EH (cell line): ENCODE results near the gene ZC3H13.

Experiments
- DNase-seq: peaks from one replicate; pipeline ENCODE4 v3.0.0-alpha.2; 2015; ENCODE audit warnings: low read depth

Gene ZC3H13

GRCh38 chr13:45934283-45934682 is 118.3 kb downstream of the ZC3H13 start:
- DNase-seq = no peak

DNA sequence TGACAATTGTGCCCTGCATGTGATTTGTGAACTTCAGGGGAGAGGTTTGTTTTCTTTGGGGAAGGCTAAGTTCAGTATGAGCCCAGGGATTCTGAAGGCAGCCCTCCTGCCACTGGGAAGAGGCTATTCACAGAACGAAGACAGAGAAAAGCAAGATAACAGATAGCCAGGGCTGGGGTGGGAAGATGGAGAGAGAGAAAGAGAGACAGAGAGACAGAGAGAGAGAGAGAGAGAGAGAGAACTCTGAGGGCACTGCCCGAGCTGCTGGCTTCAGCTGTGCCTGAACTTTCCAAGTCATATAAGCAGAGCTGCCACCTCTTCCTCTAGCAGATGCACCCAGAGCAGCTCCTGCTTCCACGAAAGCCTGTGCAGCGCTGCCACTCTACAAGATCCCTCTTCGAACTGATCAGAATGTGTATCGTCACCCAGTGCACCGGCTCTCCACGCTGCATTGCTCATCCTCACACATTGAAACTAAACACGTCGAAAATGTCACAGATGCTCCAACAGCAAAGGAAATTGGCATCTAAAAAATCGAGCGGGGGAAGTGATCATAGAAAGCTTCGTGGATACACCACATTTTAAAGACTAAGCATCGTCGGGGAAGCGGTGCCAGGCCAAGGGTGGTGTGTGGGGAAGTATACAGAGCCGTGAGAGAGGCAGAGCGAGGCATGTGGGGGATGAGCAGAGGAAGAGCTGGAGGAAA is 119.2 kb downstream of the ZC3H13 start:
- no peak for DNase-seq

DNA sequence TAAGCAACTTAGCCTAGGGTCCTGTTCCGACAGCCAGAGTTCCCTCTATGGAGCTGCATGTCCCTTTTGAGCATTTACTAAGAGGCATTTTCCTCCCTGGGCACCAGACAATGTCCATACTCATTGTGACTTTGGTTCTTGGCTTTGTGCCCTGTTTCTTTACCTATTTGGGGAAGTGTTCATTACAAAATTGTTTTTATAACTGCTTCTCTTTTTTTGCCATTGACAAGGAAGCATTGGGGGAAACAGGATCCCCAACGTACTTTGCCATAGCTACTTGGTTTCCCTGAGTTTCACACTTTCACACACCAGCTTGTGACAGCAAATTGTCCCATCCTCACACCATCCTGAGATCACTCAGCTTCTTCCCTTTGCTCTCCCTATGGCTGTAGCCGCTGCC is 119.9 kb downstream of the ZC3H13 start:
- DNase-seq = no peak

DNA sequence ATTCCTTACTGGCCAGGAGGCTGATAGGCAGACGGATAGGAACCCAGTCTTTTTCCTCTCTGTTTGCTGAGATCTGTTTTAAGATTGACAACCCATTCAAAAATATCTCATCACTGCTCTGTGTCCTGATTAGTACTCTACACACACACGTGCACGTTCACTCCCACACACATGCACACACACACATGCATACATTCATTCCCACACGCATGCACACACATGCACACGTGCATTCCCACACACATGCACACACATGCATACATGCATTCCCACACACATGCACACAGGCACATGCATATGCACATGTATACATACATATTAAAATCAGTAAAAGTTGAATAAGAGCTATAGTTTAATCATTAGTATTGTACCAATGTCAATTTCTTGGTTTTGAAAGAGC is 120.4 kb downstream of the ZC3H13 start:
- no peak for DNase-seq

GRCh38 chr13:45931211-45931610 is 121.3 kb downstream of the ZC3H13 start:
- DNase-seq = no peak

- no peak for DNase-seq
Observed at GRCh38 chr13:45930177-45930576, 122.4 kb downstream of the ZC3H13 start.

DNA sequence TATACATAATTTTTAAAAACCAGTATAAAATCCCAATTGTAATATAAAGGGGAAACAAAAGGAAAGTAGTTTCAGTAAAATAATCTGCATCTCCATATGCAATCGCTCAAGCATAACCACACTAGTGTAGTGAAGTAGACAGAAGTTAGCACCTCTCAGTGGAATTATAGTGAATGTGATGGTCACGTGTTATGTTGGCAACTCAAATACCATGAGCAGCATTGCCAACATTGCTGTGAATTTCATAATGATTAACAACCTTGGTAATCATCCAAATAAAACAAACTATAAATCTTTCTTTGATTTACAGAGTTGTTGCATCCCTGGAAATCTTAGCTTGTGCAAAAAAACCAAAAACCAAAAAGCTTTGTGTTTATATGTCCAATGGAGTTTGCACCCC is 123.7 kb downstream of the ZC3H13 start:
- no peak for DNase-seq

GRCh38 chr13:45928176-45928575 is 124.4 kb downstream of the ZC3H13 start:
- DNase-seq = no peak

DNA sequence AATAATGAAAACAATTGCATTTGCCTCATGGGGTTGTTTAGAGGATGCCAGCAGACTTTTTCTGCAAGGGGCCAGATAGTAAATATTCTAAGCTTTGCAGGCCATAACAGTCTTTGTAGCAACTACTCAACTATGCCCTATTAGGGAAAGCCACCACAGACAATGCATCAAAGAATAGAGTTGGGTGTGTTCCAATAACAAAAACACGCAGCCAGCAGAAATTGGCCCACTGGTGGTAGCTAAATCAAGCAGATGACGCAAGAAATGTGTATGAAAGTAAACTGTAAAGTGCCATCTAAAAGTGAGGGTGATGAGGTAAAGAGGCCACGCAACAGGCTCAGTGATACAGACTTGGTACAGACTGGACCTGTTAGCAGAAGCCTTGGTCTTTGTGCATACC is 125.8 kb downstream of the ZC3H13 start:
- DNase-seq = no peak

- no peak for DNase-seq
Observed at GRCh38 chr13:45925151-45925550, 127.4 kb downstream of the ZC3H13 start.

DNA sequence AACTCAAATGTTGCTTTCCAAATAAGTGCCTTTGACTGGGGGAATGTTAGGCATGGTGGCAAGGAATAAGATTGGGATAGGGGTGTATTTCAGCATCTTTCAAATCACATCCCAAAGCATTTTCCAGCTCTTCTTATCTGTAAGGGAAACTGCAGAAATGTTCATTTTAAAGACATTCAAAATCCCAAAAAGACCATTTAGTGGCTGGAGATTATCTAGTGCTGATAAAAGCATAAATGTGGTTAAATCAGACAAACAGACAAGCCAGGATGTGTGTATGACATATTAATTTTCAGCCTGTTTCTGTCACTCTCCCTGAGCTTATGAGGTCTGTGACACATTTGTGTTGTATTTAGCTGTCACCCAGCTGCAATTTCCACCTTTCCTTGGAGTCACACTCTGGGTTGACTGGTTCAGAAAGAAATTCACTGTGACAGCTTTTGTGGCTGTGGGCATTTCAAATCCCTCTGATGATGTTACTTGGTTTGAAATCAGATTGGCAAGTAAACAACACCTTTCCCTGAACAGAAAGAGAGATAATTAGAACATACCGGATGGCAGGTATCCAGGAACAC is 131.3 kb downstream of the ZC3H13 start:
- DNase-seq = no peak

DNA sequence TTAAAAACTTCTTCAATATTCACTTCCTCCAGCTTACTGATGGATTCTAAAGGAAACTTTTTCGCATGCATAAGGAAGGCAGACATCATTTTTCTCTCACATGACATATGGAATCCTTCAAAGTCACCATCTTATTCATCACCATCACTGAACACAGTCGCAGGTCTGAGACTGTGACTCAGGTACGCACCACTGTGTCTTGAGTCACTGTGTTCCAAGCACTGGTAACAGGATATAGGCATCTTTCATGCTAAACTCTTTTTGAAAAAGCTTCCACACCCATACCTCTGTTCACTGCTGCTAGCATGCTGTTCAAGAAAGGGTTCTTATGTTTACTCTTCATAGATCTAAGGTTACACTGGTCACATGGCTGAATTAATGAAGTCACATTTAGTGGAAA is 133.9 kb downstream of the ZC3H13 start:
- DNase-seq = no peak

- DNase-seq = no peak
Observed at GRCh38 chr13:45917019-45917418, 135.5 kb downstream of the ZC3H13 start.

DNA sequence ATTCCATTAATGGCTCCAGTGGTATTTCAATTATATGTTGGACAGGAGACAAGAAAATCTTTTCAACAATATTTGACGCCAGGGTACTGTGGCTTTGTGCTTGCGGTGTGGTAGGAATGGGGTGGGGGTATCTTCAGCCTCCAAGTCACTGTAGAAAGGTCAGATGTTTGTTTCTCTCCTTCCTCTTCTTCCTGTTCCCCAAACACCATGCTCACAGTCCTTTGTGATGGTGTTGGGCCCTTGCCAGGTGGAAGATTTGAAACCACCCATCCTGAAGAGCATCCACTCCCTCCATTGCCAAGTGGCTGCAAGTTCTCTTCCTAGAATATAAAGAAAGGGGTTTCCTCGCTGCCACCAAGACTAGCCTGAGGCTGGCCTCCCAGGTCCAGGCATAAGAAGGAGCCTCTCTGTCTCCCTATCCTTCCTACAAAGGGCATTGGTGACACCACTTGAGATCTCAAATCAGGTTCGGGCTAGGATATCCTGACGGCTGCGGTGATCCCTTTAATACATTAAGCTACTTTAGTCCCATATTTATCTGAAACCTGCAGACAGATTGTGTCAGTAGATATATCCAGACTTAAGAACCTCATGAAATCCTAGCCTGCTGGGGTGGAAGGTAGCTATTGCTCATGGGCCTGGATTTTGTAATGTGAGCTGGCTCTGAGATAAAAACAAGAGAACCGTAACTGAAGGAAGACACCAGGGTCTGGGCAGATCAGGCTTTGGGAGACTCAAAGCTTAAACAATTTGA is 136.7 kb downstream of the ZC3H13 start:
- no peak for DNase-seq

- peak; percentile 5 for DNase-seq
Observed at GRCh38 chr13:45909673-45910072, 142.9 kb downstream of the ZC3H13 start.

DNA sequence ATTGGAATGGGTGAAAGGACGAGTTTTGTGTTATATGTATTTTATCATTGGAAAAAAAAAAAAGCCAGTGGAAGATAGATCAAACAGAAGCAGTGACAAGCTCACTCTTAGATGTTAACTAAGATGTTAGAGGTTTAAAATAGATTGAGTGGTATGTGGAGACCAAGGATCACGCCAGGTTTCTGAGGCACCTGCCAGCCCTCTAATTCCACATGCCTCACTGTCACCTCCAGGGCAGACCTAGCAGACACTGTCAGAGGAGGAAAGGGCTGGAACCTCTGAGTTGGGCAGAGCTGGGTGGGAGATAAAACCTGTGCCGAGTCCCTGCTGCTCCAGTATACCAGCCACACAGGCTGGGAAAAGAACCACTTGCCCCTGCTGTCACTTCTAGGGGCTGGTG is 143.5 kb downstream of the ZC3H13 start:
- DNase-seq = no peak

DNA sequence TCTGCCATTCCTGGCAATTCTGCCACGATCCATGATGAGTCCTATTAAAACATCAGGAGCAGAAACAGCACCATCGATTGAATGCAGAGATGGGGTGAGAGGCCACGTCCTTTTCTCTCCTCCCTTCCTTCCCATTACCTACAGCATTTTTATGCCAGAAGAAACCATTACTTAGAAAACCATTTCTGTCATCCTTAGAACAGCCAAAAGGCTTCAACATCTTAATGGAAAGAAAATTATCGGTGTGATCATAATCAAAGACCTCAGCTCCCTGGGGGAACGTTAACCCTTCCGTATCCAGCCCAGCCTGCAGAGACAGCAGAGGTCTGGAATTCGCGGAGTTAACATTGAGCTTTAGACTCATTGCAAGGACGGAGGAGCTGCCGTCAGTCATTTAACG is 145.0 kb downstream of the ZC3H13 start:
- no peak for DNase-seq
